ENCODE measurements around the gene LNPEP.

LNPEP gene

DNA sequence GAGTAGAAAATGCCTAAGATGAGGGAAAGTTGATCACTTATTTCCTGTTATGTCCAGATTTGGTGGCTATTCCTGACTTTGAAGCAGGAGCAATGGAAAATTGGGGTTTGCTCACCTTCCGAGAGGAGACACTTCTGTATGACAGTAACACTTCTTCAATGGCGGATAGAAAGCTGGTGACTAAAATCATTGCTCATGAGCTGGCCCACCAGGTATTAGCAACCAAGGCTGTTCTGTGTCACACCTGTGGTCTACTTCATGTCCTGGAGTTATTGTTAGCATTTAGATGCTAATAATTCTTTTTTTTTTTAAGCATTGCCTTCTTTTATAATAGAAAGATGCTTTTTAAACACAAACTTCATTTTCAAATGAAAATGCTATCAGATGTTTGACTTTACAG lies 57.9 kb downstream of the LNPEP start:
- DNase-seq, result no peak
- H3K27me3 ChIP-seq, result no peaks in the 10 kb centered on the region
- H3K36me3 ChIP-seq, result peaks cover 7% of the 10 kb centered on the region; the same call in 1 of the 2 replicates
- H3K4me1 ChIP-seq, result no peaks in the 10 kb centered on the region
- H3K4me3 ChIP-seq (ENCODE audit: low read depth, low read length), result no peak overlapping the region
- TF ChIP-seq, protein P1, sequence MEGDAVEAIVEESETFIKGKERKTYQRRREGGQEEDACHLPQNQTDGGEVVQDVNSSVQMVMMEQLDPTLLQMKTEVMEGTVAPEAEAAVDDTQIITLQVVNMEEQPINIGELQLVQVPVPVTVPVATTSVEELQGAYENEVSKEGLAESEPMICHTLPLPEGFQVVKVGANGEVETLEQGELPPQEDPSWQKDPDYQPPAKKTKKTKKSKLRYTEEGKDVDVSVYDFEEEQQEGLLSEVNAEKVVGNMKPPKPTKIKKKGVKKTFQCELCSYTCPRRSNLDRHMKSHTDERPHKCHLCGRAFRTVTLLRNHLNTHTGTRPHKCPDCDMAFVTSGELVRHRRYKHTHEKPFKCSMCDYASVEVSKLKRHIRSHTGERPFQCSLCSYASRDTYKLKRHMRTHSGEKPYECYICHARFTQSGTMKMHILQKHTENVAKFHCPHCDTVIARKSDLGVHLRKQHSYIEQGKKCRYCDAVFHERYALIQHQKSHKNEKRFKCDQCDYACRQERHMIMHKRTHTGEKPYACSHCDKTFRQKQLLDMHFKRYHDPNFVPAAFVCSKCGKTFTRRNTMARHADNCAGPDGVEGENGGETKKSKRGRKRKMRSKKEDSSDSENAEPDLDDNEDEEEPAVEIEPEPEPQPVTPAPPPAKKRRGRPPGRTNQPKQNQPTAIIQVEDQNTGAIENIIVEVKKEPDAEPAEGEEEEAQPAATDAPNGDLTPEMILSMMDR (IDR thresholded peaks at IDR 0.05; ENCODE audit: low read depth, low read length), result no peak
- H3K9me3 ChIP-seq, result no peaks in the 10 kb centered on the region

DNA sequence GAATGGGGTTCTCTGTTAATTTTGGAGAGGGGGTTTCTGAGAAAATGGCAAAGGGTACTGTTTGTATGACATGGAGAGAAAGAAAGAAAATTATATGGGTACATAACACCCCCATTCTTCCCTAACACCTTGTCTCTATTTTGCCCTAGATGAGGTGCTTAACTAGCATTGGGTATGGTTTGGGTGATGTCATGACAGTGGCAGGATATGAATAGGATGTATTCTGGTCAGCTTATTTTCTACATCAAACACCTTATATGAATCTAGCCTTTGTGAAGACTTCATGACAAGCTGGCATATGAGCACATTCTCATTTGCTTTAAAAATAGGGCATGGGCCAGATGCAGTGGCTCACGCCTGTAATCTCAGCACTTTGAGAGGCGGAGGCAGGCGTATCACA lies 58.6 kb downstream of the LNPEP start:
- Histone ChIP-seq H3K4me3 (ENCODE audit: low read depth, low read length) (no peak overlapping the region), H3K4me1 (no peaks in the 10 kb centered on the region), H3K9me3 (no peaks in the 10 kb centered on the region), H3K27me3 (no peaks in the 10 kb centered on the region), H3K36me3 (peaks cover 7% of the 10 kb centered on the region; the same call in 1 of the 2 replicates)
- TF ChIP-seq, protein P1 (IDR thresholded peaks at IDR 0.05; ENCODE audit: low read depth, low read length), result no peak
- DNase-seq, result no peak

DNA sequence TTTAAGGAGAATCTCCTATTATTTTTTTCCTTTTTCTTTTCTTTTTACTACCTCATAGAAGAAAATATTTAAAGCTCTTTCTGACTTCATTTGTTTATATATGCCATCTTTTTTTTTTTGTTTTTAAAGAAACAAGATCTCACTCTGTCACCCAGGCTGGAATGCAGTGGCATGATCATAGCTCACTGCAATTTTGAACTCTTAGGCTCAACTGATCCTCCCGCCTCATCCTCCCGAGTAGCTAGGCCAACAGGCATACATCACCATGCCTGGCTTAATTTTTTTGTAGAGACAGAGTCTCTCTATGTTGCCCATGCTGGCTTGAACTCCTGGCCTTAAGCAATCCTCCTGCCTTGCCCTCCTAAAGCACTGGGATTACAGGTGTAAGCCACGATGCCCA lies 59.5 kb downstream of the LNPEP start:
- DNase-seq, result no peak
- peaks cover 7% of the 10 kb centered on the region; the same call in 1 of the 2 replicates for H3K36me3 ChIP-seq
- no peaks in the 10 kb centered on the region for H3K9me3 ChIP-seq
- no peaks in the 10 kb centered on the region for H3K27me3 ChIP-seq
- H3K4me1 ChIP-seq, result no peaks in the 10 kb centered on the region
- no peak overlapping the region for H3K4me3 ChIP-seq (ENCODE audit: low read depth, low read length)
- TF ChIP-seq, protein P1 (IDR thresholded peaks at IDR 0.05; ENCODE audit: low read depth, low read length), result no peak

DNA sequence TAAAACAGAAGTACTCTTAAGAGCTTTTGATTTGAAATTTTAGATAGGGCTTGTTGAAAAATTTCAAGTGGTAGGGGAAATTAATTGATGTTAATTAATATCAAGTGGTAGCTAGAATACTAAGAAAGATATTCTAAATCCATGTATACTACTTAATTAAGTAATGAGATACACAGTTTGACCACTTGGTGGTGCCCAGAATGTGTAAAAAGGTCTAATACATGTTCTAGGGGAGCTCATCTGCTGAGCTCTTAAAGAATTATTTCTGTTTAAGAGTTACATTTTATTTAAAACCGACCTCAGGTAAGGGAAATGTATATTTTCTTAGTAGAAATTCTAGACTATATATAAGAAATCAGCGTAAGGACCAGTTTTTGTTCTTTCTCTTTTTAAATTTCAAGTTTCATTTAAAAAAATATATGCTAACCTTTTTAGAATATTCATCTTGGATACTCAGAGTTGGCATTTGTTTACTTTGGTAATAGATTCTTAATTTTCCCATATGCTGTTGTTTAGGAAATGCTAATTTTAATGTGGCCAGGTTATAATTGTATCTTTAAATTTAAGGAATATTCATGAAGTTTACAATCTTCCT lies 61.5 kb downstream of the LNPEP start:
- DNase-seq, result peak; percentile 39
- TF ChIP-seq, protein P1 (IDR thresholded peaks at IDR 0.05; ENCODE audit: low read depth, low read length), result peak; percentile 61
- no peaks in the 10 kb centered on the region for H3K36me3 ChIP-seq

DNA sequence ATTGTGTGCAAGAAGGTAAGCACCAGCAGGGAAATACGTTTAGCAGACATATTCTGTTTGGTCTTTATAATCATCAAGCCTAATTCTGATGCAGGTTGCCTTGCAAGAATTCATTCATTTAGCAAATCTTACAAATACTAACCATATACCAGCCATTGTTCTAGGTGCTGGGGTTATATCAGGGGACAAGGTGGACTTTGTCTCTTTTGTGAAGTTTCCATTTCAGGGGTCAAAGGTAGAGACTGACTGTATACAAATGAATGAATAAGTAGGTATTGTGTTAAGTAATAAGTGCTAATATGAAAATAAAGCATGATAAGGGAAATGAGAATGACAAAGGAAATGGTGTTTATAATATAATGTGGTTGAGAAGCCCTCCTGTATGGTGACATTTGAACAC lies 64.0 kb downstream of the LNPEP start:
- no peaks in the 10 kb centered on the region for H3K36me3 ChIP-seq
- no peaks in the 10 kb centered on the region for H3K4me1 ChIP-seq
- no peak overlapping the region for H3K4me3 ChIP-seq (ENCODE audit: low read depth, low read length)
- H3K27me3 ChIP-seq, result no peaks in the 10 kb centered on the region
- TF ChIP-seq, protein P1 (IDR thresholded peaks at IDR 0.05; ENCODE audit: low read depth, low read length), result no peak
- H3K9me3 ChIP-seq, result no peaks in the 10 kb centered on the region
- DNase-seq, result no peak

More for the DNA sequence above, 61.5 kb downstream of the LNPEP start:
- Histone ChIP-seq H3K27me3 (no peaks in the 10 kb centered on the region), H3K9me3 (no peaks in the 10 kb centered on the region), H3K4me3 (ENCODE audit: low read depth, low read length) (no peak overlapping the region), H3K4me1 (no peaks in the 10 kb centered on the region)

DNA sequence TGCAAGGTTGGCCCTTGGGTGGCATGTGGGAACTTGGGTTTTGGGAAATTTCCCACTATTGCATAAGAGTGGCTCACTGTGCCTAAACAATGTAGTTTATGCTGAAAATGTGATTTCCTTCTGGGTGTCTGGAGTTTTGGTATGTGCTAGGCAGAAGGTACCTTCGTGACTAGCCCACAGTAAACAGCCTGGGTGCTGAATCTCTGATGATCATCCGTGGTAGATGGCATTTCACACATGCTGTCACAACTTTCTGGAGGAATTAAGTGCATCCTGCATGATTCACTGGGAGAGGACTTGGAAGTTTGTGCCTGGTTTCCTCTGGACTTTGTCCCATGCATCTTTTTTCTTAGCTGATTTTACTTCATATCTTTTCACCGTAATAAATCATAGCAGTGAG lies 64.5 kb downstream of the LNPEP start:
- no peak for DNase-seq
- no peak overlapping the region for H3K4me3 ChIP-seq (ENCODE audit: low read depth, low read length)
- TF ChIP-seq, protein P1 (IDR thresholded peaks at IDR 0.05; ENCODE audit: low read depth, low read length), result no peak
- H3K9me3 ChIP-seq, result no peaks in the 10 kb centered on the region
- H3K27me3 ChIP-seq, result no peaks in the 10 kb centered on the region
- no peaks in the 10 kb centered on the region; the same call in 1 of the 2 replicates for H3K36me3 ChIP-seq
- H3K4me1 ChIP-seq, result no peaks in the 10 kb centered on the region
